GM18526 (cell line): ENCODE measurements around the gene F10.

Source experiments
- POLR2A ChIP-seq: IDR thresholded peaks from 3 replicates; pipeline ENCODE4 v1.6.1; 2011; ENCODE audit not compliant: insufficient read length; ENCODE audit errors: extremely low read depth

The F10 gene

GRCh38 chr13:113092776-113093579 is 29.6 kb upstream of the F10 start:
- no peak for TF ChIP-seq POLR2A

GRCh38 chr13:113093580-113094409 is 28.8 kb upstream of the F10 start:
- TF ChIP-seq POLR2A: no peak

DNA sequence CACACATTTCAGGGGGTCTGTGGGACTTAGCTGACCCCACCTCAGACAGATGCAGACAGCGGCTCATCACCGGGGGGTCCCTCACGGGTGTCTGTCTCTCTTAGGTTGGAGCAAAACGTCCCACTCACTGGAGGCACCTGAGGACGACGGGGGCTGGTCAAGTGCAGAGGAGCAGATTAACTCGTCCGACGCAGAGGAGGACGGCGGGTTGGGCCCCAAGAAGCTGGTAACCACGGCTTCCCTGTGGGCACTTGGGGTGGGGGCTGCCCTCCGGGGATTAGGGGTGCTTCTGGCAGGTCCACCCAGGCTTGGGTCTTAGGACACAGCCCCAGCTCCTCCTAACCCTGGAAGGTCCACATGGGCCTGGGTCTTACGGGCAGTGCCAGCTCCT is 28.2 kb upstream of the F10 start:
- TF ChIP-seq POLR2A: no peak

GRCh38 chr13:113095146-113096051 is 27.2 kb upstream of the F10 start:
- no peak for TF ChIP-seq POLR2A

DNA sequence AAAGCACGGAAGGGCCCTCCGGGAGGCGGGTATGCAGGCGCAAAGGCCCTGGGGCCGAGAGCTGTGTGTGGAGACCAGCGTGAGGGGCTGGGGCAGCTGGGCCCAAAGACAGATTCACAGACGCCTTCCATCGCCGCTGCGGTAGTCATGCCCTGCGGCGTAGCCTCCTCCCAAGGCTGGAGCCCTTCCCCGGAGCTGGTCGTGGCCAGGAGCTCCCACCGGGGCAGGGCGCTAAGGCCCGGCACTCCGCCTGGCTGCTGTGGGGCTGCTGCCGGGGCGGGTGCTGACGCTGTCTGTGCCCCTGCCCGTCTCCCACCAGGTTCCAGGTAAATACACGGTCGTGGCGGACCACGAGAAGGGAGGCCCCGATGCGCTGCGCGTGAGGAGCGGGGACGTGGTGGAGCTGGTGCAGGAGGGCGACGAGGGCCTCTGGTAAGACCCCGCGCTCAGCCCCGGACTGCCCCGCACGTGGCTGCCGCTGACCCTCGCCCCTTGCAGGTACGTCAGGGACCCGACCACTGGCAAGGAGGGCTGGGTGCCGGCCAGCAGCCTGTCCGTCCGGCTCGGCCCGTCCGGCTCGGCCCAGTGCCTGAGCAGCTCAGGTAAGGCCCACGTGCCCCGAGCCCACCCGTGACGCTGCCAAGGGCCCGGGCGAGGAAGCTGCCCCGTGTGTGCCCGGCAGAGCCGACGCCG is 26.4 kb upstream of the F10 start:
- no peak for TF ChIP-seq POLR2A

GRCh38 chr13:113096745-113097305 is 25.8 kb upstream of the F10 start:
- no peak for TF ChIP-seq POLR2A

- no peak for TF ChIP-seq POLR2A
Measured at GRCh38 chr13:113097651-113098050, 24.9 kb upstream of the F10 start.

DNA sequence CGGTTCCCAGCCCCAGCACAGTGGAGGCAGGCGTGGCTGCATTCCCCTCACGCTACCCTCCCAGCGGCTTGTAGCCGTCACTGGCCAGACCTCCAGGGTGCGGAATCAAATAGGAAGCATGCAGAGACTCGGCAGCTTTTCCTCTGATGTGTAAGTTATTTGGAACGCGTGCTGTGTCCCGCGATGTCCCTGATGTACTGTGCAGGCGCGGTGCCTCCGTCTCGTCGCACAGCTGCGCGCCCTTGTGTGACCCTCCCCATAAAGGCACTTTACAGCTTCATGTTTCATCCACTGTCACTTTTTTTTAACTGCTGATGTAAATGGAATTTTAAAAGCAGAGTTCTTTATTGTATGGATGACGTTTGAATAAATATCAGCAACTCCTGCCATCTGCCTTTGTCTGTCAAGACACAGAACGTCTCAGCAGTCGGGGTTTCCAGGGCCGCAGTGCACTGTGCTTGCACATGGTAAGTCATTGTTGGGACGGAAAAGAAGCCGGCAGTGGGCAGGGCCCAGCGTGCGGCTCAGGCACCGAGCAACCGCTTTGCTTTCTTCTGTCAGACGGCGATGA is 24.4 kb upstream of the F10 start:
- no peak for TF ChIP-seq POLR2A

- no peak for TF ChIP-seq POLR2A
Measured at GRCh38 chr13:113099142-113099541, 23.5 kb upstream of the F10 start.

DNA sequence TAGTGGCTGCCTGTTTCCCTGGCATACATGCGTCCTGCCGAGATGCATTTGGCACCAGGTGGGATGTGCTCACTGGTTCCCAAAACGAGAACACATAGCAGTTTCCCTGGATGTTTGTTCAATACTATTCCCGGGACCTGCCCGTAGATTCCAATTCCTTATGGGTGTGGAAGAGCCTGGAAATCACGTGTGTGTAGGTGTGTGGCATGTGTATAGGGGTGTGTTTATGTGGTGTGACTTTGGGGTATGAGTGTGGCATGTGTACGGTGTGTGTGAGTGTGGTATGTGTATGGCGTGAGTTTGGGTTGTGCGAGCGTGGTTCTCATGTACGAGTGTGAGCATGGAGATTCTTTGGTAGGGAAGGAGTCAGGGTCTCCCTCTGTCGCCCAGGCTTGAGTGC is 19.9 kb upstream of the F10 start:
- no peak for TF ChIP-seq POLR2A

DNA sequence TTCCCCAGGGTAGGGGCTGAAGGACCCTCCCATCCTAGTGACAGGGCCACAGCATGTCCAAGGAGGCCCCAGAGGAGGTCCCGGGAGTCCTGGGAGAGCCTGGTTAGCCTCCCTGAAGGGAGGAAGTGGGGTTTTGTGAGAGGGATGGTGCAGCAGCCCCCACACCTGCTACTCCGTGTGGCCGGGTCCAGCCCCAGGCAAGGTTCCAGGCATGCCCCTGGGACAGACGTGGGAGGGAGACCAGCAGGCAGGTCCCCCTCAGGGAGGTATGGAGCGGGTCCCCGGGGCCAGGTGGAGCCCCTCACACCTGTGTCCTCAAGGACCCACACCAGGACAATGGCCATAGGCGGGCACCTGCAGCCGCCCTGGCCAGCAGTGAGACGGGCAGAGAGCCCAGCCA is 19.0 kb upstream of the F10 start:
- no peak for TF ChIP-seq POLR2A

GRCh38 chr13:113105032-113105920 is 17.3 kb upstream of the F10 start, which contains the start of gene F7:
Gene F7, plus strand, starts transcription at chr13:113105791. Its CDS starts 51 bp downstream, at chr13:113105842.
- no peak for TF ChIP-seq POLR2A

DNA sequence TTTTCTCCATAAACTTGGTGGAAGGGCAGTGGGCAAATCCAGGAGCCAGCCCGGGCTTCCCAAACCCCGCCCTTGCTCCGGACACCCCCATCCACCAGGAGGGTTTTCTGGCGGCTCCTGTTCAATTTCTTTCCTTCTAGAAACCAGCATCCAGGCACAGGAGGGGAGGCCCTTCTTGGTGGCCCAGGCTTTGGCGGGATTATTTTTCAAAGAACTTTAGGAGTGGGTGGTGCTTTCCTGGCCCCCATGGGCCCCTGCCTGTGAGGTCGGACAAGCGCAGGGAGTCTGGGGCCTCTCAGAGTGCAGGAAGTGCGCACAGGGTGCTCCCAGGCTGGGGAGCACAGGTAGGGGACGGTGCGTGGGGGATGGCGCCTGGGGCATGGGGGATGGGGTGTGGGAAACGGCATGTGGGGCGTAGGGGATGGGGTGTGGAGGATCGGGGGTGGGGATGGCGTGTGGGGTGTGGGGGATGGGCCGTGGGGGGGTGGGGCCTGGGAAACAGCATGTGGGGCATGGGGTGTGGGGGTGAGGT is 16.6 kb upstream of the F10 start:
- TF ChIP-seq POLR2A: no peak
